HCT116 (cell line): Measurements from ENCODE around the gene IL36G. TPM values are rescaled to one million over a fixed set of nuclear protein-coding genes. Genes with fewer than 3 reads are reported as not detected.

Source experiments
- ATAC-seq: fragments of 200-7000 bp; cut with Tn5 transposase; 2 replicates; pipeline ENCODE4 v1.9.1; 2020; ENCODE audit warnings: mild to moderate bottlenecking, moderate library complexity
- BruUV-seq: library from RNA; stranded (reverse); fragments of 400-500 nt; replicated peaks from 2 replicates; lab custom pipeline; 2021; lab: Mats Ljungman, UMichigan
- CTCF ChIA-PET: fragments of 300-600 bp; sonication (Branson Sonifier 250); formaldehyde crosslinking; loops from one replicate; lab custom pipeline; 2021; ENCODE audit warnings: antibody characterized with exemption; lab: Charles Lee
- POLR2A ChIA-PET: fragments of 300-600, 350-600 bp; sonication (Branson Sonifier 250); formaldehyde crosslinking; loops from one replicate; lab custom pipeline; 2021; ENCODE audit warnings: antibody characterized with exemption; lab: Charles Lee
- RAD21 ChIA-PET, 2 experiments: fragments of 300-600 bp; sonication (Branson Sonifier 250); formaldehyde crosslinking; loops; one replicate each; lab custom pipeline; 2023; ENCODE audit warnings: low total read pairs in 2 of 2; ENCODE audit not compliant: uncharacterized antibody in 2 of 2, unreplicated experiment in 2 of 2, low non-redundant PET in 1 of 2; lab: Charles Lee
- DNase-seq: peaks from one replicate; pipeline ENCODE4 v3.0.0-alpha.2; 2010; ENCODE audit warnings: low read depth, low spot score
- H2AFZ ChIP-seq: fragments of 200-600 bp; shearing (Covaris generic), sonication (generic); 2 replicates; pipeline ENCODE4 v1.6.1; 2017; ENCODE audit warnings: low read depth, mixed run types, mixed read lengths, antibody characterized with exemption, low read length; ENCODE audit not compliant: poor library complexity, severe bottlenecking
- H3K27ac ChIP-seq: 2 replicates; pipeline ENCODE4 v1.5.1; 2012; ENCODE audit warnings: low read depth, low read length
- H3K27me3 ChIP-seq: fragments of 200-600 bp; sonication (generic); 2 replicates; pipeline ENCODE4 v1.6.1; 2016; ENCODE audit warnings: mixed run types, low read length, mixed read lengths; ENCODE audit not compliant: insufficient read depth
- H3K36me3 ChIP-seq, 2 experiments: fragments of 200-500 bp in 1 of 2; fragments of 200-600 bp in 1 of 2; sonication (Bioruptor generic) in 1 of 2; sonication (generic) in 1 of 2; 2 replicates each; pipeline versions ENCODE4 v1.5.1 to v1.6.1; 2014 to 2016; ENCODE audit warnings: low read length in 2 of 2, inconsistent platforms in 1 of 2, mixed read lengths in 1 of 2, mixed run types in 1 of 2; ENCODE audit not compliant: insufficient read depth in 2 of 2, control insufficient read depth in 1 of 2
- H3K4me1 ChIP-seq, 2 experiments: fragments of 200-600 bp in 1 of 2; sonication (generic) in 1 of 2; 2 replicates each; pipeline versions ENCODE4 v1.5.1 to v1.6.1; 2012 to 2017; ENCODE audit warnings: low read length in 2 of 2, inconsistent platforms in 1 of 2, mild to moderate bottlenecking in 1 of 2, mixed read lengths in 1 of 2, mixed run types in 1 of 2, moderate library complexity in 1 of 2; ENCODE audit not compliant: insufficient read depth in 2 of 2, control insufficient read depth in 1 of 2
- H3K4me2 ChIP-seq: fragments of 200-600 bp; sonication (generic); 2 replicates; pipeline ENCODE4 v1.6.1; 2017; ENCODE audit warnings: mixed run types, low read length, mixed read lengths
- H3K4me3 ChIP-seq, 2 experiments: fragments of 200-600 bp in 1 of 2; sonication (generic) in 1 of 2; replicated peaks in 1 of 2; 2 replicates each; pipeline ENCODE4 v1.5.1; 2011 to 2016; ENCODE audit warnings: low read length in 2 of 2, control low read depth in 1 of 2, low read depth in 1 of 2, mild to moderate bottlenecking in 1 of 2, mixed read lengths in 1 of 2, mixed run types in 1 of 2
- H3K79me2 ChIP-seq: fragments of 200-600 bp; sonication (generic); 2 replicates; pipeline ENCODE4 v1.6.1; 2017; ENCODE audit warnings: mild to moderate bottlenecking, mixed run types, low read length, moderate library complexity, mixed read lengths; ENCODE audit not compliant: insufficient read depth
- H3K9ac ChIP-seq: fragments of 200-600 bp; sonication (generic); 2 replicates; pipeline ENCODE4 v1.6.1; 2016; ENCODE audit warnings: low read length, mixed read lengths
- H3K9me2 ChIP-seq: fragments of 200-600 bp; sonication (generic), shearing (Covaris generic); 2 replicates; pipeline ENCODE4 v1.6.1; 2017; ENCODE audit warnings: mixed run types, mild to moderate bottlenecking, moderate library complexity; ENCODE audit not compliant: insufficient read depth
- H3K9me3 ChIP-seq, 2 experiments: fragments of 200-500 bp in 1 of 2; fragments of 200-600 bp in 1 of 2; sonication (Bioruptor generic) in 1 of 2; sonication (generic) in 1 of 2; 2 replicates each; pipeline ENCODE4 v1.6.1; 2014 to 2017; ENCODE audit warnings: low read length in 2 of 2, mixed read lengths in 2 of 2, inconsistent platforms in 1 of 2, low read depth in 1 of 2, mild to moderate bottlenecking in 1 of 2, mixed run types in 1 of 2, moderate library complexity in 1 of 2; ENCODE audit not compliant: control insufficient read depth in 1 of 2, insufficient read depth in 1 of 2
- H4K20me1 ChIP-seq: fragments of 200-600 bp; sonication (generic), shearing (Covaris generic); 2 replicates; pipeline ENCODE4 v1.6.1; 2017; ENCODE audit warnings: mixed run types, mild to moderate bottlenecking, moderate library complexity; ENCODE audit not compliant: insufficient read depth
- CBX3 ChIP-seq: IDR thresholded peaks from 2 replicates; pipeline ENCODE4 v1.6.1; 2012; ENCODE audit warnings: low read depth
- CEBPB ChIP-seq: IDR thresholded peaks from 2 replicates; pipeline ENCODE4 v1.6.1; 2012; ENCODE audit warnings: low read depth
- CTCF ChIP-seq, 3 experiments: fragments of 200-600 bp in 1 of 3; sonication (generic) in 1 of 3; IDR thresholded peaks in 2 of 3; conservative IDR thresholded peaks in 1 of 3; 2 replicates each; pipeline ENCODE4 v1.5.1; 2012 to 2017; ENCODE audit warnings: low read depth in 2 of 3, low read length in 2 of 3, antibody characterized with exemption in 1 of 3, borderline replicate concordance in 1 of 3, control low read depth in 1 of 3, mild to moderate bottlenecking in 1 of 3, mixed read lengths in 1 of 3, mixed run types in 1 of 3, moderate library complexity in 1 of 3; ENCODE audit not compliant: insufficient read depth in 1 of 3
- EGR1 ChIP-seq: IDR thresholded peaks from 2 replicates; pipeline ENCODE4 v1.6.1; 2012; ENCODE audit warnings: low read depth
- EZH2phosphoT487 ChIP-seq: fragments of 200-600 bp; IDR thresholded peaks from 2 replicates; pipeline ENCODE4 v1.6.1; 2018; ENCODE audit warnings: antibody characterized with exemption, borderline replicate concordance
- FOSL1 ChIP-seq: IDR thresholded peaks from 2 replicates; pipeline ENCODE4 v1.6.1; 2012; ENCODE audit warnings: low read depth
- JUND ChIP-seq: IDR thresholded peaks from 2 replicates; pipeline ENCODE4 v1.6.1; 2012
- REST ChIP-seq: IDR thresholded peaks from 2 replicates; pipeline ENCODE4 v1.6.1; 2012; ENCODE audit warnings: low read depth
- SP1 ChIP-seq: IDR thresholded peaks from 2 replicates; pipeline ENCODE4 v1.6.1; 2012; ENCODE audit warnings: low read depth
- SRF ChIP-seq: IDR thresholded peaks from 2 replicates; pipeline ENCODE4 v1.6.1; 2012; ENCODE audit warnings: low read depth
- TCF7L2 ChIP-seq: IDR thresholded peaks from 2 replicates; pipeline ENCODE4 v1.7.0; 2011; ENCODE audit warnings: borderline replicate concordance, inconsistent platforms; ENCODE audit not compliant: insufficient read depth, insufficient read length; ENCODE audit errors: extremely low read depth
- YY1 ChIP-seq: IDR thresholded peaks from 2 replicates; pipeline ENCODE4 v1.6.1; 2011; ENCODE audit warnings: low read length, low read depth, moderate library complexity, mild to moderate bottlenecking; ENCODE audit not compliant: insufficient replicate concordance; ENCODE audit errors: extremely low read depth
- intact Hi-C: fragments of 100-400 bp; cut with micrococcal nuclease; formaldehyde crosslinking; loops from 2 replicates; pipeline ENCODE4 v1.10.0; 2022
- total RNA-seq: library from RNA; stranded (reverse); gene quantifications from one replicate; pipeline ENCODE4 v1.2.1, GENCODE V29; 2021; ENCODE audit not compliant: unreplicated experiment
- TF ChIP-seq, protein P1 (sequence below): IDR thresholded peaks from 2 replicates; pipeline ENCODE4 v1.6.1; 2011; ENCODE audit warnings: mild to moderate bottlenecking, low read length, moderate library complexity; ENCODE audit not compliant: insufficient replicate concordance; ENCODE audit errors: extremely low read depth
- TF ChIP-seq, protein P2 (sequence below): IDR thresholded peaks from 2 replicates; pipeline ENCODE4 v1.6.1; 2012

IL36G gene
- total RNA-seq, 1 experiment from 2014 or later = not detected

DNA sequence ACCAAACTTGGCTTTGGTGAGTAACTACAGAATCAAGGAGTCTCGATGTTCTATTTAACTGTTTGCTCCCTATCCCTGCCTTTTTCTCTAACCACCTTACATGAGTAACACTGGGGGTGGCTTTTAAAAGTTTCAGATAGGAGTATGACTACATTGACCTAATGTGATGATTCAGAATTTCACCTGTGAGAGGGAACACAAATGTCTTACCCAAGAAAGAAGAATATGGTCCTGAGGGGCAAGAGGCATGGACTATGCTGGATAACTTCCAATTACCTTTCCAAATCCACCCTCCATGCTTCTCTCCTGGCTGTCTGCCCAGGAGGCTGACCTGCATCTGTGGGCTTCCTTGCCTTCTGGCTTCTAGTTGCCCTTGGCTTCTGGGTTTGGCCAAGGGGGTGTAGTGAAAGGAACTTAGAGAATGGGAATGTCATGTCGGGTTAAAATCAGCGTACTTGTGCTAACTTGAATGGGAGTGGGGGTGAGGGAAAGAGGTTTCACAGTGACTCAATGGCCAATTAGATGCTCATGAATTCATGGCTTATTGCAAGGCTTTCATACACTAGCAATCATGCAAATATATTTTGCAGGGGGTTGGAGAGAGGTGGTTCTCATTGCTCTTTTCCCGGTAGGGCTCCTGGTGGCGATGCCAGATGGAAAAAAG is 5.3 kb upstream of the IL36G start (continued):
- no peak for TF ChIP-seq CTCF (IDR thresholded peaks at IDR 0.05 in 2 of 3, conservative IDR thresholded peaks at IDR 0.05 in 1 of 3; ENCODE audit: borderline replicate concordance in 1 of 3, insufficient read depth in 1 of 3, low read depth in 2 of 3, low read length in 2 of 3)
- TF ChIP-seq CBX3 = no peak
- no peak for TF ChIP-seq SP1

DNA sequence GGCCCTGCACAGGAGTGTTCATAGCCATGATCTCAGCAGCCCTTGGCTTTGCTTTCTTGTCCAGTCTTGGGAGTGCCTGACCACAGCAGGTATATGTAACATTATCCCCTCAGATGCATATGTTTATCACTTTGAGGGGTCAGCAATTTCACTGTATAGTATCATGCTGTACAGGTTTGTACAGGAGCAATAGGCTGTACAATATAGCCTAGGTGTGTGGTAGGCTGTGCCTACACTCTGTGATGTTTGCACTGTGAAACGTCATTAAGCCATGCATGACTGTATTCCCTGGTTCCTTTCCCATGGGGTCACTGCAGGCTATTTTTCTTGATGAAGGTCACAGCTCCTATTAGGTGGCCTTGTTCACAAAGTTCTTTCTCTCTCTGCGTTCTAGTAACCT is 4.7 kb upstream of the IL36G start:
- Histone ChIP-seq H3K27me3 (peaks cover 5% of the 10 kb centered on the region; the same call in 1 of the 2 replicates), H3K4me2 (no peak overlapping the region), H3K79me2 (no peaks in the 10 kb centered on the region), H3K9me2 (no peaks in the 10 kb centered on the region), H3K4me3 (no peak overlapping the region), H3K36me3 (no peaks in the 10 kb centered on the region), H3K9me3 (no peaks in the 10 kb centered on the region), H3K27ac (no peak overlapping the region), H2AFZ (no peak overlapping the region), H4K20me1 (no peaks in the 10 kb centered on the region), H3K9ac (no peak overlapping the region), H3K4me1 (no peaks in the 10 kb centered on the region)
- POLR2A ChIA-PET = no interaction called here
- CTCF ChIA-PET = no interaction called here
- BruUV-seq = no TSS peak
- RAD21 ChIA-PET = no interaction called here
- DNase-seq = no peak
- intact Hi-C loops = no loop called here
- no peak for ATAC-seq
- TF ChIP-seq SRF = no peak
- no peak for TF ChIP-seq EZH2phosphoT487
- TF ChIP-seq, protein P1, sequence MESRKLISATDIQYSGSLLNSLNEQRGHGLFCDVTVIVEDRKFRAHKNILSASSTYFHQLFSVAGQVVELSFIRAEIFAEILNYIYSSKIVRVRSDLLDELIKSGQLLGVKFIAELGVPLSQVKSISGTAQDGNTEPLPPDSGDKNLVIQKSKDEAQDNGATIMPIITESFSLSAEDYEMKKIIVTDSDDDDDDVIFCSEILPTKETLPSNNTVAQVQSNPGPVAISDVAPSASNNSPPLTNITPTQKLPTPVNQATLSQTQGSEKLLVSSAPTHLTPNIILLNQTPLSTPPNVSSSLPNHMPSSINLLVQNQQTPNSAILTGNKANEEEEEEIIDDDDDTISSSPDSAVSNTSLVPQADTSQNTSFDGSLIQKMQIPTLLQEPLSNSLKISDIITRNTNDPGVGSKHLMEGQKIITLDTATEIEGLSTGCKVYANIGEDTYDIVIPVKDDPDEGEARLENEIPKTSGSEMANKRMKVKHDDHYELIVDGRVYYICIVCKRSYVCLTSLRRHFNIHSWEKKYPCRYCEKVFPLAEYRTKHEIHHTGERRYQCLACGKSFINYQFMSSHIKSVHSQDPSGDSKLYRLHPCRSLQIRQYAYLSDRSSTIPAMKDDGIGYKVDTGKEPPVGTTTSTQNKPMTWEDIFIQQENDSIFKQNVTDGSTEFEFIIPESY = no peak
- TF ChIP-seq JUND = no peak
- TF ChIP-seq REST = no peak
- TF ChIP-seq, protein P2, sequence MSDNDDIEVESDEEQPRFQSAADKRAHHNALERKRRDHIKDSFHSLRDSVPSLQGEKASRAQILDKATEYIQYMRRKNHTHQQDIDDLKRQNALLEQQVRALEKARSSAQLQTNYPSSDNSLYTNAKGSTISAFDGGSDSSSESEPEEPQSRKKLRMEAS = no peak
- TF ChIP-seq TCF7L2 = no peak
- no peak for TF ChIP-seq CEBPB
- no peak for TF ChIP-seq EGR1
- TF ChIP-seq CTCF (IDR thresholded peaks at IDR 0.05 in 2 of 3, conservative IDR thresholded peaks at IDR 0.05 in 1 of 3; ENCODE audit: borderline replicate concordance in 1 of 3, insufficient read depth in 1 of 3, low read depth in 2 of 3, low read length in 2 of 3) = no peak
- no peak for TF ChIP-seq YY1
- no peak for TF ChIP-seq FOSL1
